HG03095 (cell line): ENCODE results near the gene GMPR.

Experiments
- ATAC-seq: cut with Tn5 transposase; IDR thresholded peaks from one replicate; pipeline ENCODE4 v1.9.1; 2021; ENCODE audit warnings: moderate library complexity; ENCODE audit not compliant: unreplicated experiment

GMPR gene

DNA sequence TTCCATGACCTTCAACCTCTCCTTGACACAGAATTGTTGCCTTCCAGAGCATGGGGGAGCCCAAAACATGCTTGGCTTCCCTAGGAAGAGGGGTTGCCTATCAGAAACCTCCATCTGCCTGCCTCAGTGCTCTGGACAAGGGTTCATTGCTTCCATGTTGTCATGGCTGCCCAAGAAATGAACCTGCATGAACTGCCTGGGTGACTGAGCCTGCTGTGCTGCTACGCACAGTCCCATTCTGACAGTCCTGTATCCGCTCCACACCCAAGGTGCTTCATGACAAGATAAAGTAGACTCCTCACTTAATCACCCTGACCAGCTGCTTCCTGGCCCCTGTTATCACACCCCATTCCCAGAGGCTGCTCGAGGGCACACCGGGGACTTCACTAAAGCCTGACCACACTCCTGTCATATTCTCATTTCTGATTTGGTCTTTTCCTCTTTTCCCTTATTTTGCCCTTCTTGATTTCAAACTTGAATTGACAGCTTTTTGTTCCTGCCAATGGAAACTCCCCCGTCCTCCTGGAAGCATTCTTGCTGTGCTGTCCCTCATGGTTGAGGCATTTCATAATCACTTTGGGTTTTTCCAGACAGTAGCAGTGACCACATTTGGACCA, 31.9 kb downstream of the GMPR start:
- no peak for ATAC-seq

- no peak for ATAC-seq
Measured at GRCh38 chr6:16271428-16271827, 33.0 kb downstream of the GMPR start.

DNA sequence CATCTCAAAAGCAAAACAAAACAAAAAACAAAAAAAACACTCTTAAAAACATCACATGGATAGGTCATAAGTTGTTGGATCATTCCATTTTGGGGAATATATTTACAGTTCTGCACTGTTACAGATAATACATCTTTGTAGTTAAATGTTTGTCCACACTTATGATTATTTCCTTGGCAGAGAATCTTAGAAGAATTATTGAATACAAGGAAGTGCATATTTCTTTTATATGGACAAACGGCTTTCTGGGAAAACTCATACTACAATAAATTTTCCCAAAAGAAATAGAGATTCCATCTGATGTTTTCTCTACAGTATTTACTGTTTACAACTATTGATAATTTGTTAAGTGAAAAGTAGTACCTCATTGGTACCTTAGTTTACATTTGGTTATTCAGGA, 33.8 kb downstream of the GMPR start:
- no peak for ATAC-seq

GRCh38 chr6:16273256-16273655, 34.9 kb downstream of the GMPR start:
- ATAC-seq: no peak

- ATAC-seq: no peak
Measured at GRCh38 chr6:16274483-16274882, 36.1 kb downstream of the GMPR start.

DNA sequence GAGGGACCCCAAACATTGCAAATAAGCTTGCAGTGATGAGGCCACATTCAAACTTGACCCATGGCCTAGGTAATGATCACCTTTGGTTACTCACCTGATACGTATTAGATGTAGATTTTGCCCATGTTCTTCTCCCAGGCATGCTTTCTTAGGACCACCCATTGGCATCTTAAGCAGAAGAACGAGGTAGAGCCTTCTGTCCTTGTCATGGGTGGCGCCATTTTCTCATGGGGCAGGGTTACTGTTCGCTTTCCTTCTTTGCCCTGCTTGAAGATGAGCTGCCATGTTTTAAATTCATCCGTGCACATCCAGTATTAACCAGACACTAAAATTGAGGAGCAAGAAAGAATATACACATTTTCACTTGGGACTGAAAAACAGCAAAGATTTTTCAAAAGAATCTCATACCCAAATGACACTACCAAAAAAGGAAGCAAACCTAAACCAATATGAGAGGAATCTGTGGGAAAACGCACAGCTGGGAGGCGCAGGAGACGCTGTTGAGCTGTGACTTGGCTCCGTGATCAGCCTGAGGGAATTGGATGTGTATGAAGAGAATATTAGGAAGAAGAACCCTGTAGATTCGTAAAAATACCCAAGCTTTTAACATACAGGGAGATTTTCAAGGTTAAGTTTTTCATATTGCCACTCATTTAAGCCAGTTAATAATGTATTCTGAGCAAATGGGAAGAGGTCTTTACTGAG, 36.6 kb downstream of the GMPR start:
- no peak for ATAC-seq

GRCh38 chr6:16277101-16277981, 39.0 kb downstream of the GMPR start:
- ATAC-seq: no peak

DNA sequence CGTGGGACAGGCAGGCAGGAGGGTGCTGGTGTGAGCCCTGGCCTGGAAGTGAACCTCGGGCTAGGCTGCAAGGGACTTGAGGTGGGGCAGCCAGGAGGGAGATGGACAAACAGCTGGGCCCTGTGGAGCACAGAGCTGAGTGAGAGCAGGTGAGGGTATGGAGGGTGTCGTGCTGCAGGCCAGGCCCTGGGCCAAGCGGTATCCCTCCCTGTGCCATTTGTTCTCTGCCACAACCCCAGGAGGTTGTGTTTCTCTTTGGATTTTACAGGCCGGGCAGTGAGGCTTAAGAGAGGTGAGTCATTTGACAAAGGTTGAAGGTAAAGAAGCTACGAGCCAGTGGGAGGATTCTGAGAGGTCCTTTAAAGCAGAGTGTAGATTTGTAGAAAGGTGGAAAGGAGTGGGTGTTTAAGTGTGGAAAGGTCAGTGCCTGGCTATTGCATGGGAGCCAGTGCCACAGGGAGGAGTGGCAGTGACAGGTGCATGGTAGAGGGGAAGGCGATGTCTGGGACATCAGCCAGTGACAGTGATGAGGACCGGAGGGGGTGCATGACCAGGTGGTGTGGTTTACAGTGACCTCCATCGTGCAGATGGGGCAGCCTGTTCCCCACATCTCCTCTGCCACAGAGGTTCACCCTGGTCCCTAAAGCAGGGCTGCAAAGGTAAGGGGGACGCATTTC, 39.8 kb downstream of the GMPR start:
- no peak for ATAC-seq

GRCh38 chr6:16278750-16279149, 40.4 kb downstream of the GMPR start:
- ATAC-seq: no peak

DNA sequence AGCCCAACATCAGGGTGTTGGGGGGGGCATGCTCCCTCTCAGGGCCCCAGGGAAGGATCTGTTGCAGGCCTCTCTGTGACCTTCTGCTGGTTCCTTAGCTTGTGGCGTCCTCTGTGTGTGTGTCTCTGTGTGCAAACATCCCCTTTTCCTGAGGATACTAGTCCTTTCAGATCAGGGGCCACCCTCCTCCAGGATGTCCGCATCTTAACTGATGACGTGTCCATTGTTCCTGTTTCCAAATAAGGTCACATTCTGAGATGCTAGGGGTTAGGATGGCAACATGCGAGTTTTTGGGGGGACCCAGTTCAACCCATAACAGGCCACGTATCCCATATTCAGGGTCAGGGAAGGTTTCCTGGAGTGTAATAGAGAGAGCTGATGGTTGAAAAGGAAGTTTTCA, 40.9 kb downstream of the GMPR start:
- ATAC-seq: no peak

- no peak for ATAC-seq
Measured at GRCh38 chr6:16282370-16282769, 44.0 kb downstream of the GMPR start.

DNA sequence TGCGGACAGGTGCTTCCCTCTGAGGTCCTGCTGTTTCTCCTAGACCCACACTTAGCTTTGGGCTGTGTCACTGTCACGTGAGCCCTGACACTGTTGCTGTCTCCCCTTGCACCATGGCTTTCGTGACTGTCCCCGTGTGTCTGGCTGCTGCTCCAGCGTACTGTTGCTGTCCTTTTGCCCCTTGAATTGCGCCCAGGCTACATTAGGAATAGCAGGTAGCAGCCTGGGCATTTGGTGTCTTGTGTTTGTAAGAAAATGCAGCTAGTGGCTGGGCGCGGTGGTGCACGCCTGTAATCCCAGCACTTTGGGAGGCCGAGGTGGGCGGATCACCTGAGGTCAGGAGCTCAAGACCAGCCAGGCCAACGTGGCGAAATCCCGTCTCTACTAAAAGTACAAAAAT, 46.1 kb downstream of the GMPR start:
- ATAC-seq: no peak

DNA sequence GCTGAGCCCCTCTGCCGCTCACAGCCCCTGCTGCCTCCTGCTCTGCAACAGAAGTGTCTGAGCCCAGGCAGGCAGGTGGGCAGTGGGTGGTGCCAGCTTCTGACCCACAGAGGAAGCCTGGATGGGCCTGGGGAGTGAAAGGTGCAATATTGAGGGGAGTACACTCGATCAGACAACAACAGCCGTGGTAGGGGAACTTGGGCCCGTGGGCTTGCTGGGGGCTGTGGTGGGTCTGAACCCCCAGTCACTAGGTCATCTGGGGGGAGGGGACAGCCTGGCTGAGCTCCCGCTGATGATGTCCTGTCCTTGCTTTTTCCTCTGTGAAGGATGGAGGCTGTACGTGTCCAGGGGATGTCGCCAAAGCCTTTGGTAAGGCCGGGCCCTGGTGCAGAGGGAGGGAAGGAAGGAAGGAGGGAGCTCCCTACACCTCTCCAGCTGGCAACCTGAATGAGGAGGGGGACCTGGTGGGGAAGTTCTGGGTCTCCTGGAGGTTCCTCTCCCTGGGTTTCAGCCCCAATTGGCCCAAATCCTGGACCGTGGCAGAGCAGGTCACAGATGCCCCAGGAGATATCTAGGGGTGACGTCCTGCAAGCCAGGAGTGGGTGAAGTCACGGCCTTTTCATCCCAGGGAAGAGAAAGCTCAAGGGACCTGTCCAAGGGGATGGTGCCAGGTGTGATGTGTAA, 47.2 kb downstream of the GMPR start:
- ATAC-seq: no peak

DNA sequence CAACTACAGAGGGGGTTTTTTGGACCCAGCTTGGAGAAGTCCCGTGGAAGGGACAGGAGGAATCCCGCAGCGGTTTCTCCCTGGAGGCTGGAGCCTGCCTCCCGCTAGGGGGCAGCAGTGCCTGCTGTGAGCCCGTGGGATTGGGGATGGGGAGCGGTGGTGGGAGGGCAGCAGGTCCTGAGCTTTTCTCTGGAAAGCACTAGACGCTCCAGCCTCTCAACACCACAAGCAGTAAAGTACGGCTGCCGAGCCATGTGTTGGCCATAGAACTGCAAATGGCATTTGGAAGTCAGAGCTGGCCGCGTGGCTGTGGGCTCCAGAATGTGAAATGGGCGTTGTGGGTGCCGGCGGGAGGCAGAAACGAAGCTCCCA, 47.8 kb downstream of the GMPR start:
- ATAC-seq: no peak

DNA sequence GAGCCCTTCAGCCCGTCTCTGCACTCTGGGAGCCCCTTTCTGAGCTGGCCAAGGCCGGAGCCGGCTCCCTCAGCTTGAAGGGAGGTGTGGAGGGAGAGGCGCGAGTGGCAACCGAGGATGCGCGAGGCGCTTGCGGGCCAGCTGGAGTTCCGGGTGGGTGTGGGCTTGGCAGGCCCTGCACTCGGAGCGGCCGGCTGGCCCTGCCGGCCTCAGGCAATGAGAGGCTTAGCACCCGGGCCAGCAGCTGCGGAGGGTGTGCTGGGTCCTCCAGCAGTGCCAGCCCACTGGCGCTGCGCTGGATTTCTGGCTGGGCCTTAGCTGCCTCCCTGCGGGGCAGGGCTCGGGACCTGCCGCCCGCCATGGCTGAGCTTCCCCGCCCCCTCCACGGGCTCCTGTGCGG, 49.8 kb downstream of the GMPR start:
- ATAC-seq: no peak

DNA sequence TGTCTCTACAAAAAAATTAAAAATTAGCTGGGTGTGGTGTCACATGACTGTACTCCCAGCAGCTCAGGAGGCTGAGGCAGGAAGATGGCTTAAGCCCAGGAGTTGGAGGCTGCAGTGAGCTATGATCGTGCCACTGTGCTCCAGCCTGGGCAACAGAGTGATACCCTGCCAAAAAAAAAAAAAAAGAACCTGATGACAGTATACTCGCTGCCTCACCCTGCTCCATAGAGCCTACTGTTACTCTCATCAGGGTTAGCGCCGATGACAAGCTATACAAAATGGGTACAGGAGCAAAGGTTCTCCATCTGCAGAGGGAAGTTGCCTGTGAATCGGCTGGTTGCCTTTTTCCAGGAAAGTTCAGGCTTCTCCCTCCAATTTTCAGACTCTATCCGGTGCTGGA, 53.4 kb downstream of the GMPR start:
- ATAC-seq: no peak

- ATAC-seq: no peak
Measured at GRCh38 chr6:16292432-16292831, 54.0 kb downstream of the GMPR start.

DNA sequence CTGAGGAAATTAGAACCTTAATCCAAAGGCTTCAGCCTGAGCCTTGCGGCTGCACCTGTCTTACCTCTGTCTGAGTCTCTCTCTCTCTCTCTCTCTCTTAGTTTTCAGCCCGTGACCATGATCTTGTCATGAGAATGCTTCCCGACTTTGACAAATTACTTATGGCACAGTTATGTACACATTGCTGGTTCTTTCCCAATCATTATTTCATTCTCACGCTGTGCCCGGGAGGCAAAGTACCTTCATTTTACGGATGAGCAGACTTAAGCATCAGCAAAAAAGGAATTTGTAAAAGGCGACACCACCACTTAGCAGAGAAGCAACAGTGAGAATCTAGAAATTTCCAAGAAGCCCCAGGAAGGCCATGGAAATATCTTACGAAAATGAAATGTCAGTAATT, 54.6 kb downstream of the GMPR start:
- ATAC-seq: no peak

GRCh38 chr6:16294371-16294770, 56.0 kb downstream of the GMPR start:
- ATAC-seq: no peak

- no peak for ATAC-seq
Measured at GRCh38 chr6:16295060-16295459, 56.7 kb downstream of the GMPR start.

- ATAC-seq: no peak
Measured at GRCh38 chr6:16295471-16295870, 57.1 kb downstream of the GMPR start.
